BLaER1 treated with 17β-estradiol and CSF1 and Interleukin-3, amounts not matched to agents 10 nM and 100 nM (cell line): ENCODE measurements around the gene SLC5A1.

ENCODE experiments used
- H3K27ac ChIP-seq, 11 experiments: shearing (Covaris generic); formaldehyde crosslinking; 2 replicates each; pipeline ENCODE4 v1.8.1; 2022
- H3K27me3 ChIP-seq, 11 experiments: shearing (Covaris generic); formaldehyde crosslinking; 2 replicates each; pipeline ENCODE4 v1.8.1; 2022
- H3K36me3 ChIP-seq, 11 experiments: shearing (Covaris generic); formaldehyde crosslinking; 2 replicates each; pipeline ENCODE4 v1.8.1; 2022
- H3K4me1 ChIP-seq, 10 experiments: shearing (Covaris generic); formaldehyde crosslinking; 2 replicates each; pipeline ENCODE4 v1.8.1; 2022
- H3K4me2 ChIP-seq, 11 experiments: shearing (Covaris generic); formaldehyde crosslinking; 2 replicates each; pipeline ENCODE4 v1.8.1; 2022
- H3K4me3 ChIP-seq, 10 experiments: shearing (Covaris generic); formaldehyde crosslinking; 2 replicates each; pipeline ENCODE4 v1.8.1; 2022
- H3K9ac ChIP-seq, 11 experiments: shearing (Covaris generic); formaldehyde crosslinking; 2 replicates each; pipeline ENCODE4 v1.8.1; 2022
- H3K9me3 ChIP-seq, 11 experiments: shearing (Covaris generic); formaldehyde crosslinking; replicated peaks in 1 of 11; 2 replicates each; pipeline ENCODE4 v1.8.1; 2022
- H4K20me1 ChIP-seq, 11 experiments: shearing (Covaris generic); formaldehyde crosslinking; 2 replicates each; pipeline ENCODE4 v1.8.1; 2022
- Cebpa-rat ChIP-seq, 11 experiments: shearing (Covaris generic); IDR thresholded peaks; 2 replicates each; pipeline ENCODE4 v1.8.1; 2022

The SLC5A1 gene

GRCh38 chr22:32021716-32022115 is 21.3 kb upstream of the SLC5A1 start:
- Histone ChIP-seq H3K36me3 (no peaks in the 10 kb centered on the region), H3K4me3 (no peak overlapping the region), H3K9ac (no peak overlapping the region), H3K27me3 (no peaks in the 10 kb centered on the region), H3K4me1 (peaks cover 0 to 15% (median 0%) of the 10 kb centered on the region in 10 experiments; a peak in 7 of 20 replicates), H4K20me1 (no peaks in the 10 kb centered on the region), H3K4me2 (no peak overlapping the region), H3K27ac (no peak overlapping the region), H3K9me3 (no peaks in the 10 kb centered on the region)
- TF ChIP-seq Cebpa-rat (IDR thresholded peaks at IDR 0.05) = no peak

- TF ChIP-seq Cebpa-rat (IDR thresholded peaks at IDR 0.05) = no peak
- no peaks in the 10 kb centered on the region for H3K36me3 ChIP-seq
- H3K9ac ChIP-seq = no peak overlapping the region
- no peaks in the 10 kb centered on the region for H3K27me3 ChIP-seq
- no peak overlapping the region for H3K4me3 ChIP-seq
- no peak overlapping the region for H3K27ac ChIP-seq
- H3K9me3 ChIP-seq = no peaks in the 10 kb centered on the region
- no peaks in the 10 kb centered on the region for H4K20me1 ChIP-seq
- H3K4me1 ChIP-seq = peaks cover 0 to 15% (median 0%) of the 10 kb centered on the region in 10 experiments; a peak in 7 of 20 replicates
- H3K4me2 ChIP-seq = no peak overlapping the region
Observed at GRCh38 chr22:32023251-32023827, 19.7 kb upstream of the SLC5A1 start.

GRCh38 chr22:32024796-32025195 is 18.3 kb upstream of the SLC5A1 start:
- Histone ChIP-seq H3K4me1 (peaks cover 0 to 12% (median 0%) of the 10 kb centered on the region in 10 experiments; a peak in 7 of 20 replicates), H3K36me3 (no peaks in the 10 kb centered on the region), H3K27me3 (no peaks in the 10 kb centered on the region), H3K4me3 (no peak overlapping the region), H4K20me1 (no peaks in the 10 kb centered on the region), H3K9ac (no peak overlapping the region), H3K27ac (no peak overlapping the region), H3K9me3 (no peaks in the 10 kb centered on the region), H3K4me2 (no peak overlapping the region)
- TF ChIP-seq Cebpa-rat (IDR thresholded peaks at IDR 0.05) = no peak

- H3K4me3 ChIP-seq = no peak overlapping the region
- H3K4me2 ChIP-seq = no peak overlapping the region
- H3K27me3 ChIP-seq = no peaks in the 10 kb centered on the region
- H3K4me1 ChIP-seq = no peaks in the 10 kb centered on the region
- H3K9ac ChIP-seq = no peak overlapping the region
- no peaks in the 10 kb centered on the region for H4K20me1 ChIP-seq
- TF ChIP-seq Cebpa-rat (IDR thresholded peaks at IDR 0.05) = no peak
- H3K36me3 ChIP-seq = no peaks in the 10 kb centered on the region
- no peaks in the 10 kb centered on the region for H3K9me3 ChIP-seq
- no peak overlapping the region for H3K27ac ChIP-seq
Observed at GRCh38 chr22:32030518-32031247, 12.4 kb upstream of the SLC5A1 start.

GRCh38 chr22:32031466-32031865 is 11.6 kb upstream of the SLC5A1 start:
- no peak for TF ChIP-seq Cebpa-rat (IDR thresholded peaks at IDR 0.05)
- H3K27ac ChIP-seq = no peak overlapping the region
- H3K4me1 ChIP-seq = no peaks in the 10 kb centered on the region

GRCh38 chr22:32034275-32034674 is 8.8 kb upstream of the SLC5A1 start:
- H3K9me3 ChIP-seq = no peaks in the 10 kb centered on the region
- no peaks in the 10 kb centered on the region for H4K20me1 ChIP-seq
- H3K27me3 ChIP-seq = no peaks in the 10 kb centered on the region
- H3K36me3 ChIP-seq = no peaks in the 10 kb centered on the region
- no peak overlapping the region for H3K4me3 ChIP-seq
- H3K27ac ChIP-seq = no peak overlapping the region
- no peaks in the 10 kb centered on the region; a peak in 1 of 20 replicates for H3K4me1 ChIP-seq
- TF ChIP-seq Cebpa-rat (IDR thresholded peaks at IDR 0.05) = no peak
- no peak overlapping the region for H3K4me2 ChIP-seq
- no peak overlapping the region for H3K9ac ChIP-seq

More at GRCh38 chr22:32031466-32031865, 11.6 kb upstream of the SLC5A1 start:
- Histone ChIP-seq H4K20me1 (no peaks in the 10 kb centered on the region), H3K36me3 (no peaks in the 10 kb centered on the region), H3K4me2 (no peak overlapping the region), H3K9ac (no peak overlapping the region), H3K4me3 (no peak overlapping the region), H3K27me3 (no peaks in the 10 kb centered on the region), H3K9me3 (no peaks in the 10 kb centered on the region)

GRCh38 chr22:32037236-32037635 is 5.8 kb upstream of the SLC5A1 start:
- Histone ChIP-seq H3K27me3 (no peaks in the 10 kb centered on the region), H3K27ac (no peak overlapping the region), H3K4me1 (no peaks in the 10 kb centered on the region; a peak in 1 of 20 replicates), H3K36me3 (no peaks in the 10 kb centered on the region), H3K4me2 (0 out of 22 replicates have a peak overlapping the region, but pooled peaks of 1 of the 11 experiments have one; percentile 15), H3K9me3 (no peaks in the 10 kb centered on the region), H3K9ac (no peak overlapping the region), H3K4me3 (no peak overlapping the region), H4K20me1 (no peaks in the 10 kb centered on the region; a peak in 1 of 22 replicates)
- no peak for TF ChIP-seq Cebpa-rat (IDR thresholded peaks at IDR 0.05)

- Histone ChIP-seq H3K4me1 (no peaks in the 10 kb centered on the region; a peak in 2 of 20 replicates), H3K9ac (no peak overlapping the region), H4K20me1 (no peaks in the 10 kb centered on the region; a peak in 1 of 22 replicates), H3K4me2 (no peak overlapping the region), H3K27ac (no peak overlapping the region), H3K4me3 (no peak overlapping the region), H3K9me3 (no peaks in the 10 kb centered on the region), H3K36me3 (no peaks in the 10 kb centered on the region), H3K27me3 (no peaks in the 10 kb centered on the region)
- TF ChIP-seq Cebpa-rat (IDR thresholded peaks at IDR 0.05) = no peak
Observed at GRCh38 chr22:32040324-32040904, 2.6 kb upstream of the SLC5A1 start.

GRCh38 chr22:32043391-32043790 is 330 bp downstream of the SLC5A1 start:
- H3K4me2 ChIP-seq = no peak overlapping the region
- H4K20me1 ChIP-seq = no peaks in the 10 kb centered on the region; a peak in 1 of 22 replicates
- H3K9me3 ChIP-seq = no peaks in the 10 kb centered on the region
- no peak overlapping the region for H3K9ac ChIP-seq
- no peak overlapping the region for H3K27ac ChIP-seq
- TF ChIP-seq Cebpa-rat (IDR thresholded peaks at IDR 0.05) = no peak
- no peaks in the 10 kb centered on the region for H3K36me3 ChIP-seq
- no peak overlapping the region for H3K4me3 ChIP-seq
- no peaks in the 10 kb centered on the region; a peak in 1 of 20 replicates for H3K4me1 ChIP-seq
- no peaks in the 10 kb centered on the region for H3K27me3 ChIP-seq
